ENCODE results near the gene NUDT14. TPM values are rescaled to one million over a fixed set of nuclear protein-coding genes. Genes with fewer than 3 reads are reported as not detected.

Gene NUDT14
- total RNA-seq, 1 experiment from 2014 or later, result 75.3 TPM

GRCh38 chr14:105185001-105185400 lies 3.9 kb upstream of the NUDT14 start:
- ChIA-PET CTCF (interaction anchor here (0.6 kb wide), 2 partner anchors 90 to 289 kb away, joined by 3 to 9 read pairs; no protein-coding TSS in a partner anchor), POLR2A (no interaction called here)
- Histone ChIP-seq H3K9me3 (ENCODE audit: control insufficient read depth, insufficient read depth, low read depth, low read length) (no peaks in the 10 kb centered on the region), H3K27me3 (ENCODE audit: control insufficient read depth, insufficient read depth, low read length) (no peaks in the 10 kb centered on the region), H3K4me3 (ENCODE audit: low read depth in 2 of 2, low read length in 2 of 2) (no peak overlapping the region), H3K36me3 (ENCODE audit: control insufficient read depth, insufficient read depth, low read length) (no peaks in the 10 kb centered on the region), H3K27ac (ENCODE audit: low read length) (no peak overlapping the region), H3K4me1 (ENCODE audit: control insufficient read depth, insufficient read depth, low read length) (no peaks in the 10 kb centered on the region)
- ATAC-seq (no peak), DNase-seq (ENCODE audit: low read depth, low spot score) (no peak)
- BruUV-seq (replicated peaks), result no TSS peak
- intact Hi-C loops (cut with micrococcal nuclease; ENCODE audit: unreplicated experiment) (no loop called here), in situ Hi-C loops (cut with HindIII; ENCODE audit: low pct_unique_long_range_greater_than_20kb, low sequenced_read_pairs) (no loop called here)
- TF ChIP-seq CTCF (IDR thresholded peaks at IDR 0.05) (no peak), POLR2AphosphoS5 (IDR thresholded peaks at IDR 0.05; ENCODE audit: low read depth, low read length) (no peak), REST (IDR thresholded peaks at IDR 0.05; ENCODE audit: insufficient read depth in 1 of 2, low read depth in 2 of 2, low read length in 1 of 2) (no peak), TCF7L2 (IDR thresholded peaks at IDR 0.05; ENCODE audit: low read depth, low read length) (no peak), SIN3A (IDR thresholded peaks at IDR 0.05; ENCODE audit: borderline replicate concordance, insufficient read depth, low read depth, low read length) (no peak)

- in situ Hi-C loops (cut with HindIII; ENCODE audit: low pct_unique_long_range_greater_than_20kb, low sequenced_read_pairs) (no loop called here), intact Hi-C loops (cut with micrococcal nuclease; ENCODE audit: unreplicated experiment) (no loop called here)
- no TSS peak for BruUV-seq (replicated peaks)
- ATAC-seq, result no peak
- no peak for TF ChIP-seq CTCF (IDR thresholded peaks at IDR 0.05)
- TF ChIP-seq POLR2AphosphoS5 (IDR thresholded peaks at IDR 0.05; ENCODE audit: low read depth, low read length), result no peak
- TF ChIP-seq TCF7L2 (IDR thresholded peaks at IDR 0.05; ENCODE audit: low read depth, low read length), result no peak
- no peak for TF ChIP-seq SIN3A (IDR thresholded peaks at IDR 0.05; ENCODE audit: borderline replicate concordance, insufficient read depth, low read depth, low read length)
- TF ChIP-seq REST (IDR thresholded peaks at IDR 0.05; ENCODE audit: insufficient read depth in 1 of 2, low read depth in 2 of 2, low read length in 1 of 2), result no peak
- POLR2A ChIA-PET, result no interaction called here
- DNase-seq (ENCODE audit: low read depth, low spot score), result no peak
- Histone ChIP-seq H3K4me3 (ENCODE audit: low read depth in 2 of 2, low read length in 2 of 2) (no peak overlapping the region), H3K4me1 (ENCODE audit: control insufficient read depth, insufficient read depth, low read length) (no peaks in the 10 kb centered on the region; the same call in 1 of the 2 replicates), H3K27ac (ENCODE audit: low read length) (no peak overlapping the region), H3K36me3 (ENCODE audit: control insufficient read depth, insufficient read depth, low read length) (no peaks in the 10 kb centered on the region), H3K9me3 (ENCODE audit: control insufficient read depth, insufficient read depth, low read depth, low read length) (no peaks in the 10 kb centered on the region), H3K27me3 (ENCODE audit: control insufficient read depth, insufficient read depth, low read length) (no peaks in the 10 kb centered on the region)
- CTCF ChIA-PET, result interaction anchor here (0.6 kb wide), 1 partner anchor 91 kb away, joined by 3 read pairs; no protein-coding TSS in a partner anchor
Measured at GRCh38 chr14:105184461-105184860, 3.3 kb upstream of the NUDT14 start.
